Activated CD4-positive, alpha-beta memory T cell treated with anti-CD3 and anti-CD28 coated beads for 36 hours (primary cell): ENCODE measurements around the gene DAB1. TPM values are rescaled to one million over a fixed set of nuclear protein-coding genes. Genes with fewer than 3 reads are reported as not detected.
"Not testable (repeated sequence)": the region's sequence is repeated elsewhere in the genome, so short reads cannot be mapped to it uniquely, and the experiment has no call there.

ENCODE experiments used
- CTCF ChIA-PET: fragments of 350-600 bp; sonication (Branson Sonifier 250); formaldehyde crosslinking; loops from one replicate; lab custom pipeline; 2021; ENCODE audit warnings: antibody characterized with exemption, inconsistent platforms; lab: Charles Lee
- POLR2A ChIA-PET: fragments of 350-600 bp; sonication (Branson Sonifier 250); formaldehyde crosslinking; loops from one replicate; lab custom pipeline; 2021; ENCODE audit warnings: antibody characterized with exemption; lab: Charles Lee
- DNase-seq: peaks from one replicate; pipeline ENCODE4 v3.0.0-alpha.2; 2020
- H3K27ac Mint-ChIP-seq: one replicate; pipeline ENCODE4 v1.8.0; 2021; ENCODE audit warnings: mixed read lengths
- H3K27me3 Mint-ChIP-seq: one replicate; pipeline ENCODE4 v1.8.0; 2021; ENCODE audit warnings: mixed read lengths
- H3K36me3 Mint-ChIP-seq: one replicate; pipeline ENCODE4 v1.8.0; 2021; ENCODE audit warnings: mixed read lengths
- H3K4me1 Mint-ChIP-seq: one replicate; pipeline ENCODE4 v1.8.0; 2021; ENCODE audit warnings: low read depth, mixed read lengths
- H3K4me3 Mint-ChIP-seq: one replicate; pipeline ENCODE4 v1.8.0; 2021; ENCODE audit warnings: mild to moderate bottlenecking, mixed read lengths
- H3K9me3 Mint-ChIP-seq: one replicate; pipeline ENCODE4 v1.8.0; 2021; ENCODE audit warnings: mixed read lengths
- intact Hi-C: fragments of 100-400 bp; cut with micrococcal nuclease; formaldehyde crosslinking; loops from one replicate; pipeline ENCODE4 v1.15.1; 2023
- total RNA-seq, 2 experiments: library from RNA; stranded (reverse); gene quantifications; one replicate each; pipeline ENCODE4 v1.2.3, GENCODE V29; 2021

DAB1 gene
- total RNA-seq, 2 experiments from 2014 or later: 0.24 to 0.46 TPM

GRCh38 chr1:57345916-57346315 lies 77.9 kb downstream of the DAB1 start:
- Mint-ChIP-seq H3K27me3 (no peaks in the 10 kb centered on the region), H3K9me3 (no peaks in the 10 kb centered on the region), H3K4me3 (no peak overlapping the region), H3K27ac (no peak overlapping the region), H3K4me1 (no peaks in the 10 kb centered on the region), H3K36me3 (no peaks in the 10 kb centered on the region)
- intact Hi-C loops: no loop called here
- CTCF ChIA-PET: no interaction called here
- POLR2A ChIA-PET: no interaction called here
- no peak for DNase-seq

DNA sequence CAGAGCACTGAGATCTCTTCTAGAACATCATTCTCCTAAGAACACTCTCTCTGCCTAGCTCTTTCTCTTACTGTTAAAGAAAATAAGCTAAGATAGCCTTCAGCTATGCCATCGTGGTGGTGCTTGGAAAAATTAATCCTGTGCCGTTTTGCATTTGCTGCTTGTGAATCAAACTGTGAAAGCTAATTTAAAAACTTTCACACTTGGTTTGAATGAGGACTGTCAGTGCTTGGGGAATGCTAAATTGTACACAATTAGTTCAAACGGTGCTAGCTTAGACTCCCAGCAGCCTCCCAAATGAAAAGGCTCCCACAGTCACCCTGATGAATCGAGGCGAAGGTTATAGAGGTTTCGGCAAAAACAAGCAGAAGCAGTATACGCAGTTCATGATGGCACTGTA lies 79.6 kb downstream of the DAB1 start:
- no peaks in the 10 kb centered on the region for H3K36me3 Mint-ChIP-seq
- no peak overlapping the region for H3K27ac Mint-ChIP-seq
- intact Hi-C loops: no loop called here
- H3K4me1 Mint-ChIP-seq: no peaks in the 10 kb centered on the region
- no peak for DNase-seq
- ChIA-PET CTCF (no interaction called here), POLR2A (no interaction called here)
- no peaks in the 10 kb centered on the region for H3K9me3 Mint-ChIP-seq
- no peaks in the 10 kb centered on the region for H3K27me3 Mint-ChIP-seq
- no peak overlapping the region for H3K4me3 Mint-ChIP-seq

GRCh38 chr1:57343298-57343915 lies 80.5 kb downstream of the DAB1 start:
- H3K27ac Mint-ChIP-seq, DNase-seq, H3K4me1 Mint-ChIP-seq, H3K4me3 Mint-ChIP-seq, H3K9me3 Mint-ChIP-seq, CTCF ChIA-PET, intact Hi-C loops, H3K27me3 Mint-ChIP-seq, H3K36me3 Mint-ChIP-seq, POLR2A ChIA-PET: not testable (repeated sequence)

DNA sequence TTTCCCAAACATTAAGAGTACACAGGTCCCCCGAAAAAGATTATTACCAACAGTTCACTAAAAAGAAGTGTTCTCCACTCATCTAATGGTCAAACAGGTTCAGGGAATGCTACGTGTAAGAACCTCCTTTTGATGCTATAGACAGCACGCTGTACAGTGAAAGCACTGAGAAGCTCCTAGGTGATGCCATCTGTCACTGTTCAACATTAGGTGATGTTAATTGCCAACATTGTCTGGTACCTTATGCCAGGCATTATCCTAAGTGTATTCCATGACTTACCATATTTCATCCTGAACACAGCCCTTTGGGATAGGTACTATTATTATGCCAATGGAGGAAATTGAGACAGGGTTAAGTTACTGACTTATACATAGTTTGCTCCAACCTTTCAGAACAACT lies 82.1 kb downstream of the DAB1 start:
- Mint-ChIP-seq H3K9me3 (no peaks in the 10 kb centered on the region), H3K27ac (no peak overlapping the region), H3K27me3 (peaks cover 3% of the 10 kb centered on the region), H3K36me3 (no peaks in the 10 kb centered on the region), H3K4me1 (no peaks in the 10 kb centered on the region), H3K4me3 (no peak overlapping the region)
- CTCF ChIA-PET: no interaction called here
- DNase-seq: no peak
- intact Hi-C loops: no loop called here
- POLR2A ChIA-PET: no interaction called here

DNA sequence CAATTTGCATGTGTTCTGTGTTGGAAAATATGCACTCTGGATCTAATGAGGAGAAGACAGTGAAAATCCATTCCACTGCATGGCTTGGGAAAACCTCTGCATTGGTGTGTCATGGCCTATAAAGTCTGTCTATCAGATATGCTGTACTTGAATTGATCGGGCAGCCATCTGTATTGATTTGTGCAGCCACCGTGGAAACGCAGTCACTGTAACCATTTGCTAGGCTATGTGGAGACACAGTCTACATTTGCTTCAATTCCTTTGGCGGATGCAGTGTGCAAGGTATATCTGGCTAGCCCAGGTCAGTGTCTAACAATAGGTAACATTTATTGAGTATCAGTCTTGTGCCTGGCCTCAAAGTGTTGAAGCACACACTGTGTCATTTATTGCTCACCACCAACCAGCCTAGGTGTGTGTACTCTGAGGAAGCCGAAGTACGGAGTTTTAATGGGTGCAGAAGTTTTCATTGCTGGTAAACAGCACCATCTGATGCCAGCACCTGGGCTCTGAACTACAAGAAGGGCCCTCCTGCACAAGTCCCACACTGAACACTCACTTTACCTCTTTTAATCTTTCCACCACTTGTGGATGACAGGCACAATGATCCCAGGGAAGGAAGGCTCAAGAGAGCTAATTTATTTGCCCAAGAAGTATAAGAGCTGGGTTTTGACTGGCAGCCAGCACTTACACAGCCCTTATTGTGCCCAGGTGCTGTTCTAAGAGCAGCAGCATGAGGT lies 83.4 kb downstream of the DAB1 start:
- ChIA-PET POLR2A (no interaction called here), CTCF (no interaction called here)
- H3K36me3 Mint-ChIP-seq: no peaks in the 10 kb centered on the region
- no peaks in the 10 kb centered on the region for H3K4me1 Mint-ChIP-seq
- no peak overlapping the region for H3K27ac Mint-ChIP-seq
- H3K9me3 Mint-ChIP-seq: no peaks in the 10 kb centered on the region
- H3K4me3 Mint-ChIP-seq: no peak overlapping the region
- intact Hi-C loops: no loop called here
- no peak for DNase-seq
- peaks cover 3% of the 10 kb centered on the region for H3K27me3 Mint-ChIP-seq

DNA sequence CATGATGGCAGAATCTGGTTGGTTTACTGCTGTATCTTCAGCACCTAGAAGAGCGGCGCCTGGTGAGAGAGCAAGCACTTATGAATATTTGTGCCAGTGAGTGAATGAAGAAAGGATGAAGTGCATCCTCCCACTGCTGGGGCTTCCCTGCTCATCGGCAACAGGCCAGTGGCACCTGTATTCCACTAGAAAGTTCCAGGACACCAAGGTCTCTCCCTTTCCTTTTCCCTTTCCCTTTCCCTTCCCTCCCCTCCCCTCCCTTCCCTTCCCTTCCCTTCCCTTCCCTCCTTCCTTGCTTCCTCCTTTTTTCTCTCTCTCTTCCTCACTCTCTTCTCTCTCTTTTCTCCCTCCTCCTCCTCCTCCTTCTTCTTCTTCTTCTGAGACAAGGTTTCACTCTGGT lies 86.2 kb downstream of the DAB1 start:
- no peak overlapping the region for H3K27ac Mint-ChIP-seq
- no peaks in the 10 kb centered on the region for H3K9me3 Mint-ChIP-seq
- ChIA-PET POLR2A (no interaction called here), CTCF (no interaction called here)
- H3K27me3 Mint-ChIP-seq: peaks cover 3% of the 10 kb centered on the region
- no peaks in the 10 kb centered on the region for H3K4me1 Mint-ChIP-seq
- intact Hi-C loops: no loop called here
- no peak for DNase-seq
- no peaks in the 10 kb centered on the region for H3K36me3 Mint-ChIP-seq
- H3K4me3 Mint-ChIP-seq: no peak overlapping the region

GRCh38 chr1:57336793-57337192 lies 87.1 kb downstream of the DAB1 start:
- H3K9me3 Mint-ChIP-seq: peaks cover under 1% of the 10 kb centered on the region
- H3K36me3 Mint-ChIP-seq: no peaks in the 10 kb centered on the region
- H3K27me3 Mint-ChIP-seq: peaks cover 3% of the 10 kb centered on the region
- H3K4me1 Mint-ChIP-seq: no peaks in the 10 kb centered on the region
- no peak for DNase-seq
- CTCF ChIA-PET: no interaction called here
- intact Hi-C loops: no loop called here
- POLR2A ChIA-PET: no interaction called here
- H3K27ac Mint-ChIP-seq: no peak overlapping the region
- no peak overlapping the region for H3K4me3 Mint-ChIP-seq

GRCh38 chr1:57331620-57332019 lies 92.2 kb downstream of the DAB1 start:
- H3K27me3 Mint-ChIP-seq: peaks cover 4% of the 10 kb centered on the region
- intact Hi-C loops: no loop called here
- H3K4me3 Mint-ChIP-seq: no peak overlapping the region
- CTCF ChIA-PET: no interaction called here
- no peaks in the 10 kb centered on the region for H3K36me3 Mint-ChIP-seq
- H3K9me3 Mint-ChIP-seq: peaks cover 4% of the 10 kb centered on the region
- H3K4me1 Mint-ChIP-seq: no peaks in the 10 kb centered on the region
- POLR2A ChIA-PET: no interaction called here
- no peak for DNase-seq
- H3K27ac Mint-ChIP-seq: no peak overlapping the region

- no peak overlapping the region for H3K4me3 Mint-ChIP-seq
- peaks cover 4% of the 10 kb centered on the region for H3K27me3 Mint-ChIP-seq
- POLR2A ChIA-PET: no interaction called here
- CTCF ChIA-PET: no interaction called here
- no peaks in the 10 kb centered on the region for H3K36me3 Mint-ChIP-seq
- intact Hi-C loops: no loop called here
- H3K27ac Mint-ChIP-seq: no peak overlapping the region
- no peak for DNase-seq
- no peaks in the 10 kb centered on the region for H3K4me1 Mint-ChIP-seq
- H3K9me3 Mint-ChIP-seq: peaks cover 4% of the 10 kb centered on the region
Measured at GRCh38 chr1:57329937-57330336, 93.9 kb downstream of the DAB1 start.

- no peaks in the 10 kb centered on the region for H3K4me1 Mint-ChIP-seq
- peaks cover 4% of the 10 kb centered on the region for H3K9me3 Mint-ChIP-seq
- H3K36me3 Mint-ChIP-seq: no peaks in the 10 kb centered on the region
- H3K27ac Mint-ChIP-seq: no peak overlapping the region
- intact Hi-C loops: no loop called here
- no peak for DNase-seq
- H3K4me3 Mint-ChIP-seq: no peak overlapping the region
- ChIA-PET POLR2A (no interaction called here), CTCF (no interaction called here)
- H3K27me3 Mint-ChIP-seq: peaks cover 4% of the 10 kb centered on the region
Measured at GRCh38 chr1:57329001-57329527, 94.8 kb downstream of the DAB1 start.

DNA sequence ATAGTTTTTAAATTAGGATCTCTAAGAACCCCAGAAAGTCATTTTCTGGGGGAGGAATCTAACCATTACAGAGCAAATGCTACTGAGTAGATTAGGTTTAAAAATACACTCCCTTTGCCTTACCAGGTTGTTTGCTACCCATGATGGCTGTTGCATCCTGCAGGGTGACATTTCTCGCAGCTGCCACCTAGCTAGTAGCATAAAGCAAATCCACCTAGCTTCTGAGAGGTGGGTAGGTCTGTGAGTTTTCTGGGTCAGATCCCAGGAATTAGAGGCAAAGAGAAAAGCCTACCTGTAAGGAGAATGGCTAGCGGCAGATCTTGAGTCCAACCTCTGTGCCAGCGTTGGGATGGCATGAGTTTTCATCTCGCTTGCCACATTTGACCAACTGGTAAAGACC lies 95.9 kb downstream of the DAB1 start:
- Mint-ChIP-seq H3K4me1 (no peaks in the 10 kb centered on the region), H3K27me3 (peaks cover 4% of the 10 kb centered on the region), H3K36me3 (no peaks in the 10 kb centered on the region), H3K27ac (no peak overlapping the region), H3K4me3 (no peak overlapping the region), H3K9me3 (peaks cover 4% of the 10 kb centered on the region)
- intact Hi-C loops: no loop called here
- DNase-seq: no peak
- ChIA-PET POLR2A (no interaction called here), CTCF (no interaction called here)

DNA sequence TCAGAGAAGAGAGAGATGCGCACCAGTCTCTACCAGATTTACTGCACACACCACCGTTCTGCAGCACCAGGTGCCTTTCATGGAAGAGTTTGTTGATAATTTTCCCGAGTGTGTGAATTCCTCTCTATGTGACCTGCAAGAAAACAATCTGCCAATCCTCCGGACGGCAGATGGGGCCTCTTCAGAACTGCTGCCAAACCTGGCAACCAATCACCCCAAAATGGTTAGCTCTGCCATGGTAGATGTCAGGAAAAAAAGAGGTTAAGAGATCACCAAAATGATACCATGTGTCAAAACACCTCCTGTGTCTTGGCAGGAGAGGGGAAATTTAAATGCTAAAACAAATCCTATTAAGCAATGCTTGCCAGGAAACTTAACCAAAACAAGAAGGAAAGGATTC lies 96.5 kb downstream of the DAB1 start:
- Mint-ChIP-seq H3K27me3 (peaks cover 4% of the 10 kb centered on the region), H3K4me3 (no peak overlapping the region), H3K27ac (no peak overlapping the region), H3K4me1 (no peaks in the 10 kb centered on the region), H3K9me3 (peaks cover 4% of the 10 kb centered on the region), H3K36me3 (no peaks in the 10 kb centered on the region)
- CTCF ChIA-PET: no interaction called here
- intact Hi-C loops: no loop called here
- POLR2A ChIA-PET: no interaction called here
- no peak for DNase-seq

DNA sequence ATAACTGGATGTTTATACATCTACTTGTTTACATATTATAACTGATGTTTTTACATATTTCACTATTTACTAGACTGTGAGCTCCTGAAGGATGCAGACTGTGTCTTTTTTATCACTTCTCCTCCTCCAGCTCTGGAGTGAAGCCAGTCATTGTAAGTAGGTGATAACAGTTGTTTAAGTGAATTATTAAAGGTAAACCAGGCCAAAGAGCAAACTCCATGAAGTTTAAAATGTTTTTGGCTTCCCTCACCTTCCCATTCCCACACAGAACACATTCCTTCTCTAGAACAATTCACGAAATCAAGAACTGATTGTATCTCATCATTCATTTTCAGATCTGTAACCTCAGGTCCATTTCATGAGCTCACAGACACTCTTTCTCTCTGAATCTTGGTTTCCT lies 98.3 kb downstream of the DAB1 start:
- CTCF ChIA-PET: no interaction called here
- no peak overlapping the region for H3K4me3 Mint-ChIP-seq
- H3K36me3 Mint-ChIP-seq: no peaks in the 10 kb centered on the region
- H3K27ac Mint-ChIP-seq: no peak overlapping the region
- intact Hi-C loops: no loop called here
- H3K4me1 Mint-ChIP-seq: no peaks in the 10 kb centered on the region
- H3K9me3 Mint-ChIP-seq: no peaks in the 10 kb centered on the region
- H3K27me3 Mint-ChIP-seq: peaks cover 4% of the 10 kb centered on the region
- DNase-seq: no peak
- POLR2A ChIA-PET: no interaction called here
